RPMI8226 (cell line): ENCODE measurements around the gene MRNIP.
"Not testable (repeated sequence)": the region's sequence is repeated elsewhere in the genome, so short reads cannot be mapped to it uniquely, and the experiment has no call there.

ENCODE experiments used
- DNase-seq: peaks from one replicate; pipeline ENCODE4 v3.0.0-alpha.2; 2015

The MRNIP gene

DNA sequence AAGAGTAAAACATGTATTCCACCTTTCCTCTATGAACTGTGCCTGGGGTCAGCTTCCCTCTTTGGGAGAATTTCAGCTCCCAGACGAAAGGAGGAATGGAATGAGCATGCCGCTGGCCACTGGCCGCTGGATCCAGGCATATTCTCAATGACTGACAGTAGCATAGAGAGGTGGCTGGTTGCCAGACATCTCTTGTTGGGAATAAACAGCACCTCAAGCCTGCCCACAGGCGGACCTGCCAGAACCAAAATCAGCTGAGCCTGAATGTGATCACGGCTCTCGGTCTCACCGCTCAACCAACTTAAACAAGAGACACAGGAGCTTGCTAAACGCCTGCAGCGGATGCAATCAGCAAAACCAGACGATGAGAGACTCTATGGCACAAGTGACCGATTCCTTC, 28.5 kb upstream of the MRNIP start:
- DNase-seq: no peak

DNA sequence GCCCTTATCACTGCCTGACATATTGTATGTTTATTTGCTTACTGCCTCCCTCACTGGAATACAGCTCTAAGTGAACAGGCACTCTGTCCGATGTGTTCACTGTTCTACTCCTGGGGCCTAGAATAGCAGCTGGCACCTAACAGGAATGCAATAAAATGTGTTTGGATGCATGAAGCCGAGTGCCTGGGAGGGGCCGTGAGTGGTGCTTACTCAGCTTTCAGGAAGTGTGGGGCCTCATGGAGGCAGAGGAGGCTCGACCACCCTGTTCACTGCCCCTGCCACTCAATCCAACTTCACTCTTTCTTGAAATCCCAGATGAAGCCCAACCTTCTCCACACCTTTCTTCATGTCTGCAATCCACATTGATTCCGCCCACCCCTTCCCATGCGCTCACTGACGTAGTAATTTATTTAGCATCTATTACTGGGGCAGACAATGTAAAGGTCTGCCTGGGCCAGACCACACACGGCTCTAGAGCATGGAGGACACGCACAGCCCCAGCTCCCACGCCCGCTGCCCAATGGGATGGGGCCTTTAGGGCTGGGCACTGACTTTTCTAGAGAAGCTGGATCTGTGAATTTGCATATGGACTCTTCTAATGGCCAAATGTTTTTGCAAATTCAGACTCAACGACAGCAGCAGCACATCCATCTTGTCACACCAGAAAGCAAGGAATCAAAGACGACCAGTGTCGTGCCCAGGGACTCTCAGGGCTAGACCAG, 27.7 kb upstream of the MRNIP start:
- no peak for DNase-seq

DNA sequence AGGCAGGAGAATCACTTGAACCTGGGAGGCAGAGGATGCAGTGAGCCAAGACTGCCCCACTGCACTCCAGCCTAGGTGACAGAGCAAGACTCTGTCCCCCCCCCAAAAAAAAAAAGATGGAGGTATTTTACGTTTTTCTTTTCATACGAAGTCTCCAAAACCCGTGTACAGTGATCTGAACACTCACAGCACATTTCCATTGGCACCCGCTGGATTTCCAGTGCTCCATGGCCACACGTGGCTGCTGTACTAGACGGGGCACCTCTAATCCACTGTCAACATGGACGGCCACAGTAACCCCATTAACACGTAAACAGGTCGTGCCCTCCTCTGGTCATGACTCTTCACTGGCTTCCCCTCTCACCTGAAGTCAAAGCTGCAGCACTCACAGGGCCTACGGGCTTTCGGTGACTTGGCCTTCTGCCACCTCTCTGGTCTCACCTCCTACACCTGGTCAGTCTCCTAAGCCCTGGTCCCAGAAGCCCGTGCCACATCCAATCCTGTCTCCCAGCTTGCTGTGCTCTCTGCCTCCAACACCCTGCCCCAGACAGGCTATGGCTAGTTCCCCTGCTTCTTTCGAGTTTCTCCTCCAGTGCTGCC, 27.0 kb upstream of the MRNIP start:
- no peak for DNase-seq

DNA sequence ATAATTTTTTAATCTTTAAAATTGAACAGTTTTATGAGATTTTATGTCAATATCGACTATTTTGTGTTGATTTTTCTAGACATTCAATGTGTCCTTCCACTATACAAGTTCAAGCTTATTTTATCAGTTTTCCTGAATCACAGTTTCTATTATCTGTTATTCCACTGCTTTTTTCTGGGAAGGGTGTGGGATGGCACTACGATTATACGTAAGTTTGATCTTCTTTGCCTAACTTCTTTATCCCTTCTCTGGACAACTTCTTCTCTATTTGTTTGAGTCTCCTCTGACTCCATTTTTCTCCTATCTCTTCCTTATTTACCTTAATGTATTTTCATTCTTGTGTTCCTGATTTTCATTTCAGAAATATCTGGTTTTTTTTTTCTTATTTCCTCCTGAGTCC, 24.5 kb upstream of the MRNIP start:
- DNase-seq: no peak

DNA sequence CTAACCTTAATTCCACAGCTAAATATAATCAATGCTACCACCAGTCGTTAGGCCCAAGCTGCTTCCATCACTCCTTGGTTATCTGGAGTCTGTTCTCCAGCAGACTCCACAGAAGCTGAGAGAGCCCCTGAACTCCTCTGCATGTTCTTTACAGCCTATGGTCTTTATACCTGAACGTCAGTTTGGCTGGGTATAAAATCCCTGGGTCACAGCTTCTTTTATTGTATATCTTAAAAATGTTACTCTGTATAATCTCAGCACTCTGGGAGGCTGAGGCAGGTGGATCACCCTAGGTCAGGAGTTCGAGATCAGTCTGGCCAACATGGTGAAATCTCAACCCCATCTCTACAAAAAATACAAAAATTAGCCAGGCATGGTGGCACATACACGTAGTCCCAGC, 23.7 kb upstream of the MRNIP start:
- no peak for DNase-seq

DNA sequence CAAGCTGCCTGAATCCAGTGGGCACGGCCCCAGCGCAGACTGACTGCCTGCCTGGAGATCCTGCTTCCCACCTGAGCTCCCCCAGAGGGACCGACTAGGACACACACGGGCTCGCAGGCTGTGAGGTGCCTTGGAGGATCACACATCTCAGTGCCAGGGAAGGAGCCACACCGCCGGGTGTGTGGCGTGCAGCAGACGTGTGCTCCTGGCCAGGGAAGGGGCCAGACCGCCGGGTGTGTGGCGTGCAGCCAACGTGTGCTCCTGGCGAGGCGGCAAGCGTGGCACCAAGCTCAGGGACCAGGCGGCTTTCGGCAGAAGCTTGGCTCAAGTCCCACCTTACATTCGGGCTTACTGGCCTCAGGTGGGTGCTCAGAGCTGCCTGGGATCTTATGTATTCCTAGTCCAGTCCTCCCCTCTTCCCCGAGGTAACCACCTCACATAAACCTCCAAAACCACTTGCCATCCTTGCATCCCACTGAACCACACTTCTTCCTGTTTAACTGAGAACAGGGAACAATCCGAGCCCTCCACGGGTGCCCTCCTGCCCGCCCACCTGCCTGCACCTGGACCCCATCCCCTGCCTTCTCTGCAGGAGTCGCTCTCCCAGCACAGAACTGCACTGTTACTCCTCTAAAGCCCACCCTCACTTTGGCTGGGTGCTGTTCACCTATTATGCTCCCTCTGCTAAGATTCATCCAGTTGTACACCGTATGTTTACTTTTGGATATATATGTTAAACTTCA, 22.4 kb upstream of the MRNIP start:
- no peak for DNase-seq

DNA sequence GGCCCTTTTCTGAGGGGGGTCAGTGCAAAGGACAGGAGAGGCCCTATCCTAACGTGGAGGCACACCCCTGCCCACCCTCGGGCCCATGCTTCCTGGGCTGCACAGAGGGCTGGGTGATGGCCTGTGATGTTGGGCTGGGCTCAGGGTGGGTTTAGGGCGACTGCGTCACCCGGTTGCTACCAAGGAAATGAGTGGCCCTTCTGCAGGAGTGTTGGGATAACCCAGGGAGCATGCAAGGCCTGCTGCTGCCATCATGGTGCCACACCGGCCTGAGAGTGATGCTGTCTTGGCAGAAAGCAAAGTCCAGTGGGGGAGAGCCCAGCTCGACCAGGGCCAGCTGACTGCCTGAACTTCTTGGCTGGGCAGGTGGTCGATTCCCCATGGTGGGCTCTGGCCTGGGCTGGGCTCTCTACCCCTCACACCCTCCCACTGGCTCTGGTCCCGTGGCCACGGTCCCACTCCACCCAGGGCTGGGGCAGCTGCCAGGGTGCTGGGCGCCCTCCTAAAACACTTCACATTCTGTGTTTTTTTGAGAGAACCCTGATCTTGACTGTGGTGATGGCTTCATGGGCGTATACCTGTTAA, 21.5 kb upstream of the MRNIP start:
- DNase-seq: no peak

DNA sequence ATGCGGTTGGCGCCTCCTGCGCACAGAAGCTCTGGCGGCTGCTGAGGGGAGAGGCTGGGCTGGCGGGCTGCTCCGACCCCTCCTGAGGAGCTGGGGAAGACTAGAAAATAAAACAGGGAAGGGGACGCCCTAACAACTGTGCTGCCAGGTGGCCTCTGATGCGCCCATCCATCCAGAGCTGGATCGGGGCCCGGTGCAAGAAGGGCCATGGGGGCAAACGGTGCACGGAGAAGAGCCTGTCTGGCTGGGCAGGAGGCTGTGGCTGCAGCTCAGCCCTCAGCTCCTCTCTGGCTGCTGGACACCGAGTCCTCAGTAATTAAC, 21.0 kb upstream of the MRNIP start:
- no peak for DNase-seq

DNA sequence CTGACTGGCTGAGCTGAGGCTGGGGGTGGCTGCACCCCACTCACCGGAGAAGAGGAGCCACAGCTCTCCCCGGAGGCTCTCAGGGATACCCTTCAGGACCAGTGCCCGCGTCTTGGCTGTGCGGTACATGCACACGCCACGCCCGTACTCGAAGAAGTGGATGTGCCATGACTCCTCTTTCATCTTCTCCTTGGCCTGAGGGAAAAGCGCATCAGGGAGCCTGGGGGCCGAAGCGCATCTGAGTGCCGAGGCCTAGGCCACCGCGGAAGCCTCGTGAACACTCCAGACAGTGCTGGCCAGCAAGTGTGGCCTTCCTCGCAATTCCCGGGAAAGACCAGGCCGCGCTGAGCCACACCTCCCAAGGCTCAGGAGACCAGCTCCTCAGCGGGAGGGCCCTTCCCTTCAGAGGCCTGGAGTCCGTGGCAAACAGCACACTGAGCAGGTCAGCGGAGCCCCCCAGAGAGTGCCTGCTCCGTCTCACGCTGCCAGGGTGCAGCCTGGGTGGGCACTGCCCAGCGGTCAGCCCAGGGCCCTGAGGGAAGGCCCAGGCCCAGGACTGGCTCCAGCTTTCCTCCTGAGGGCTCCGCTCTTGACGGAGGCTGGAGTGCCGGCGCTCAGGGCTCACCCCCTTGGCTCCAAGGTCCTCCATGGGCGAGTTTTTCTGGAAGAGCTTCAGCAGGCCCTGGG, 20.5 kb upstream of the MRNIP start:
- no peak for DNase-seq

DNA sequence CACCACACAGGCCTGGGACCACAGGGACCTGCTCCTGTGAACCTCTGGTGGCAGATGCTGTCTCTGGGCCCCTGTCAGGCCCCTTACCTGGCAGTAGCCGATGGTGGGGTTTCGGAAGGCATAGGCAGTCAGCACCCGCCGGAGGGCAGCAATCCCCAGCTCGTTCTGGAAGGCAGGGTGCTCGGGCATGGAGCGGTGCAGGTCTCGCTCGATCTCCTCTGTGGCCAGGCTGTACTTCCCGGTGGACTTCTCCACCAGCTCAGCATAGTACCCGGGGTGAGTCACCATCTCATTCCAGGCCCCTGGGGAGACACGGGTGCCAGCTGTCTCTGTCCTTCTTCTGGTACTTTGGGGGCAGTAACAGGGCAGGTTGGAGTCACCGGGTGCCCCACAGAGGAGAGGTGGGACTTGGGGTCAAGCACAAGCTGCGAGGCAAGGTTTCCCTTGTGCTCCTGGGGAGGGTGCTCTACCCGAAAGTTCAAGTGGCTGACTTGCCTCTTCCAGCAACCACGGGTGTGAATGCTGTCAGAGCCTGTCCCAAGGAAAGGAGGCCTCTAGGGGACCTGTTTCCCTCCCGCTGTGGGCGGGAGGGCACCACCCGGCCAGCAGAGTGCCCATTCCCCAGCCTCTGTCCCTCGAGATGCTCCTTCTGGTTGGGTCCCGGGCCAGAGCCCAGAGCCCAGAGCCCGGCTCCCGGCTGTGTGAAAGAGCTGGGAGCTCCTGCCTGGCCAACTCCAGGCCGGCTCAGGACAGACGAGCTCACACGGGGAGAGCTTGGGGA, 19.8 kb upstream of the MRNIP start:
- no peak for DNase-seq

DNA sequence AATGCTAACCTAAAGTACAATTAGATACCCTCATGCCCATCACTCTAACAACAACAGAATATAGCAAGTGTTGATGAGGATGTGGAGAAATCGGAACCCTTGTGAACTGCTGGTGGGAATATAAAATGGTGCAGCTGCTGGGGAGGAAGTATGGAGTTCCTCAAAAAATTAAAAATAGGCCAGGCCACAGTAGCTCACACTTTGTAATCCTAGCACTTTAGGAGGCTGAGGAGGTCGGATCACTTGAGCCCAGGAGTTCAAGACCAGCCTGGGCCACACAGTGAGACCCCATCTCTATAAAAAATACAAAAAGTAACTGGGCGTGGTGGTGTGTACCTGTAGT, 18.0 kb upstream of the MRNIP start:
- DNase-seq: no peak

DNA sequence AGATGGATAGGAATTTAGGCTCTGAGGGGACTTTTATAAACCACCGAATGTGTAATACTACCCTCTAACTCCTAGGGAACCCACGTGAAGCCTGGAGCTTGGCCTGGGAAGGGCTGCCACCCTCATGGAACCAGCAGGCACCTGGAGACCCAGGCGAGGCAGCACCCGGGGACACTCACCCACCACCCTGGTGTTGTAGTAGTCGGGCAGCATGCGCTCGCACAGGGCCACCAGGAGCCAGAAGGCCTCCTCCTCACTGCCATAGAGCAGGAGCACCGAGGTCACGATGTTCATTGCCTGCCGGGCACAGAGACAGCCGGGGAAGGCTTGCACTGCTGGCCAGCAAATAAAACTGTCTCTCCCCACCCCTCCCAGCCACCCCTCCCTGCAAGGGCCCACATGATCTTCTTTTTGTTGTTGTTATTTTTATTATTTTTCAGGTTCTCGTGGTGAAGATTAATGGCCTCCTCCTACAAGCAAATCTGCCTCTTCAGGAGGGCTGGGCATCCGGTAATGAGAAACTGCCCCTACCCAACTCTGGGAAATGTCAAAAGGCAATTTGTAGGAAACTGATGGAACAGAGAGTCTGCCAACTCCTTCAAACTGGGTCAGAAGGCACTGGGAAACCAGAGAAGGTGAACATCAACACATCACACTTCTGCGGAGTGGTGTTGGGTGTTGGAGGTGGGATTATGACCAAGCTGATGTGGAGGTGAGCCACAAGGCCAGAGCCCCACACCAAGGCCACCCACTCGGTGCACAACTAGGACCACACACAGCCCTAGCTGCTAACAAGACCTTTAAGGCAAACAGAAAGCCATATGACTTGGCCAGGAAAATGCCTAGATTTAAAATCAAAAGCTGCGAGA, 17.4 kb upstream of the MRNIP start:
- no peak for DNase-seq

DNA sequence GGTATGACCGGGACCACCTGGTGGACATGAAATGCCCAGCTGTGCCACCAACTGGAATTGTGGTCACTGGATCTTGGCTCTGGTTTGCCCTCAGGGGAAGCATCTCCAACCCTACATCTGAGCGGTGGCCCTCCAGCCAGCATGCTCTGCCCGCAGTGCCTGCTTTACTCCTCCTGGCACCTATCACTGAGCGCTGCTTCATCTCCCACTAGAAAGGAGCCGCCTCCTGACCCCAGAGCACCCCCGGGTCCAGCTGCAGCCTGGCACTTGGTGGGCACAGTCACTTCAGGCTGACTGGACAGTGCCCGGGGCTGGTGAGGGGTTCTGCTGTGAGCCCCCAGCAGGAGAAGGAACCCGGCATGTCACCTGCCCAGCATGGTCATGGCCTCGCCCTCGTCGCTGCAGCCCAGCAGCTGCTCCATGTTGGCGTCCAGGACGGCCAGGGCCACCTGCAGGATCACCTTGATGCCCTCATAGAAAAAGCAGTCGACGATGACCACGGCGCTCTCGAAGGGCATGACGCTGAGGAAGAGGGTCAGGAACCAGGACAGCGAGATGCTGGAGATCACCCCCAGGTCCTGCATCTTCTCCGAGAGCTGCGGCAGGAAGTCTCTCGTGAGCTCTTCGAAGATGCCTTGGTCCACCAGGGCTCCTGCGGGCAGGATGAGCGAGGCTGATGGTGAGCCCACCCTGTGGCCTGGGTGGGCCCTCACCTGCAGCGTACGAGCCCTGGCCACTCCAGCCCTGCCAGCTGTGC, 16.1 kb upstream of the MRNIP start:
- no peak for DNase-seq

DNA sequence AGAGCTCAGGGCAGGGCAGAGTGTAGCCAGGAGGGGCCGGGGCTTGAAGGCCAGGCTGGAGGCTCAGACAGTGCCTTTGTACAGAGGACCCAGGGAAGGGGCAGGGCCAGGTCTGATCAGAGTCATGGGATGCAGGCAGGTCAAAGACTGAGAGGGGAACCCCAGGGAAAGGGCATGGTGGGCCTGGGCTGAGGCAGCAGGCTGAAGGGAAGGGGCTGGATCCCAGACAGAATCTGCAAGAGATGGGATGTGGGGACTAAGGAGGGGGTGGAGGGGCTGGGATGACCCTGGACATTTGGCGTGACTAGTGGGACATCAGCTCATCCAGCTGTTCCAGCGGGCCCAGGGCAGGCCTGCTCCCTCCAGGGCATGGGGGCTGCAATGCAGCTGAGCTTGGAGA, 15.5 kb upstream of the MRNIP start:
- DNase-seq: no peak

DNA sequence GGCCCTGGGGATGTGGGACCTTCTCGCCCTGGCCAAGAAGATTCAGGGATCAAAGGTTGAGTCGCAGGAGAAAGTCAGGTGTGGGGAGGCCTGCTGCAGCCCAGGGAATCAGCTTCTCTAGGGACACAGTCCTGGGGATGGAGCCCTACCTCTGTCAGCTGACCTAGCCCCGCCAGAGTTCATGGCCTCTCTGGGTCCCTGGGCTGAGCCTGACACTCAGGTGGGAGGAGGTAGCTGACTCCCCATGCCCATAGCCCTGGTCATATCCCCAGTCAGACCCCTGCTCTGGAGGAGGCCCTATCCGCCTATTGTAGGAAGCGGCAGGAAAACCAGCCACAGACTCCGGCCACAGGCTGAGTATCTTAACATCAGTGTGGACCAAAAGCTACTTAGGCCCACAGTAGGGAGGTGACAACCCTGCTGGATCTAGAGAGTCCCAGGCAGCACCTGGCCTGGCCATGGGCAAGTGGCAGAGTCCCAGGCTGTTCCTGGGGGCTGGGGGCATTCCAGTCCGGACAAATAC, 15.0 kb upstream of the MRNIP start:
- DNase-seq: no peak

DNA sequence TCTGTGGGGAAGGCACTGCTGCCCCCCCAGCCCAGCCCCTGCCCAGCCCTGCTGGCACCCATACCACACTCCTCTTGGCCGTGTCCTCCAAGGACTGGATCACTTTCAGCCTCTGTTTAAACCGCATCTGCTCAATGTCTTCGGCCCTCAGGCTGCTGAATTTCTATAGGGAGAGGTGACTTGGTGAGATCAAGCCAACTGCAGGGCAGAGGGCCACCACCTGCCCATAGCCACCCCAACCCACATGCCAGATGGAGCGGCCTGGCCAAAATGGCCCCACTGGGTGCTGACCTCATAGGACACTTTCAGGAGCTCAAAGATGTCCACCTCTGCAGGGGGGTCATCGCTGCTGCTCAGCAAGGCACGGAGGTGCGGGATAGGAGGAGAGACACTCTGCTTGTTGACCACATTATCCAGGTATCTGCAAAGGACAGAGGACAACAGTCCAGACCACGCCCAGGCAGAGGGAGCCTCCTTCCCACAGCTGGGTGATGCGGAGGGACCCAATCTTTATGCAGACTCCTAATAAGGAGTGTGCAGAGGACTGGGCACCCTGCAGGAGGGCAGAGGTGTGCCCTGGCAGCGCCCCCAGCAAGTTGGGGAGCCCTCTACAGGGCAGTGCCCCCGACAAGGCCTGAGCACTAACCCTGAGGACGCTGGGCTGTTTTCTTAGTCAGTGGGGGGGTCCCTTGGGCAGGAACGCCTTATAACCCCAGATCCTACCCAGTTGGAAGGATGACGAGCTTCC, 14.4 kb upstream of the MRNIP start:
- no peak for DNase-seq

DNA sequence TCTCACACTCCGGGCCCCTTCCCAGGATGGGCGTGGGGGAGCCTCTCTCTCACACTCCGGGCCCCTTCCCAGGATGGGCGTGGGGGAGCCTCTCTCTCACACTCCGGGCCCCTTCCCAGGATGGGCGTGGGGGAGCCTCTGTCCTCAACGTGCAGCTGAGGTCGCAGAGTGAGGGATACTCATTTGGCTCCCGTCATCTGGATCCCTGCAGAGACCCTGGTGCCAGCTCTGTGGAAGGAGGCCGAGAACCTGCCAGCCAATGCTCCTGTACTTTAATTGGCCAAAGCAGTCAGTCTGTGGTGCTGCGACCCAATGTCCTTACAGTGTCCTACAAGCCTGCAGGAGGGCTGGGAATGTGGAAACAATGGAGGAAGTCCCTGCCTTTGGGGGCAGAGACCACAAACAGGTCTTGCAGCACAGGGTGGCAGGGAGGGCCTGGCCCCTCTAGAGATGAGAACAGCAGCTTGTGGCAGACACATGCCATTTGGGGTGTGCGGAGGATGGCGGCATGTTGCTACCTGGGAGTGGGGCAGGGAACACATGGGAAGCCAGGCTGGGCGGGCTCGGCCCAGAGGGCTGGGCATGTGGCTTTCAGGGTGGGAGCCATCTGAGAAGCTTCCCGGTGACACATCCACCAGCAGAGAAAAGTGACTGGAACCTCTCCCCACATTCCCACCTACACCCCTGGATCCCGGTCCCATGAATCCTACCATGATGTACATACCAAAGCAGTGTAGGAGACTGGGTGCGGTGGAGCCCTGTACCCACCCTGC, 13.6 kb upstream of the MRNIP start:
- DNase-seq: no peak

DNA sequence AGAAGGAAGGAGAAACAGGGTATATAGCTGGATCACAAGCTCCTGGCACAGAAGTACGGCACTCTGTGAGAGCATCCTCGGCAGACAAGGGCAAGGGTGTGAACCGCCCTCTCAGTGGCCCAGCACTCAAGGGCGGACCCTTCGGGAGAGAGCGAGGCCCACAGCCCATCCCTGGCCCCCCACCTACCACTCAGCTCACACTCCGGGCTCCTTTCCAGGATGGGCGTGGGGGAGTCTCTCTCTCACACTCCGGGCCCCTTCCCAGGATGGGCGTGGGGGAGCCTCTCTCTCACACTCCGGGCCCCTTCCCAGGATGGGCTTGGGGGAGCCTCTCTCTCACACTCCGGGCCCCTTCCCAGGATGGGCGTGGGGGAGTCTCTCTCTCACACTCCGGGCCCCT, 12.9 kb upstream of the MRNIP start:
- DNase-seq: not testable (repeated sequence)

DNA sequence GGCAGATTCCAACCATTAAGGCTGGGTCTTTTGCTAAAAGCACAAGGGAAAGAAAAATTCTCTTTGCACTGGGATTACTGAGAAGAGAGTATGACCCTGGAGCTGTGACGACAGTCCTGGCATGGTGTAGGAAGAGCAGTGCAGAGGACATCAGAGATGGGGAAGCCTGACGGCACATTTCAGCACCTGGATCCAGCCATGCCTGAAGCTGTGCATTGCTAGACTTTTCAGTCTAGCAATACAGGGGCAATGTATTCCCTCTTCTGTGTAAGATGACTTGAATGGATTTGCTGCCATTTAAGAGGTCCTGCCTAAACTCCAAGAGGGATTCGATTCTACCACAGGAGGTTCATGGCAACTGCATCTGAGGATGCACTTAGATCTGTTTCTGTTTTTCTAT, 12.3 kb upstream of the MRNIP start:
- no peak for DNase-seq
